ENCODE measurements around the gene TM6SF1.
"Not testable (repeated sequence)": the region's sequence is repeated elsewhere in the genome, so short reads cannot be mapped to it uniquely, and the experiment has no call there.

The TM6SF1 gene

GRCh38 chr15:83106994-83107840, at the start of gene TM6SF1:
TSS of gene TM6SF1 (plus strand) at chr15:83107645. CDS start at chr15:83107681, 36 bp downstream.
- DNase-seq, result peak; percentile 63

GRCh38 chr15:83057696-83058376, 49.6 kb upstream of the TM6SF1 start:
- DNase-seq, result no peak

GRCh38 chr15:83061680-83062079, 45.8 kb upstream of the TM6SF1 start:
- peak; percentile 36 for DNase-seq

GRCh38 chr15:83062768-83063180, 44.7 kb upstream of the TM6SF1 start:
- no peak for DNase-seq

GRCh38 chr15:83063551-83063950, 43.9 kb upstream of the TM6SF1 start:
- DNase-seq, result no peak

GRCh38 chr15:83064859-83065258, 42.6 kb upstream of the TM6SF1 start:
- no peak for DNase-seq

GRCh38 chr15:83065431-83065830, 42.0 kb upstream of the TM6SF1 start:
- DNase-seq, result no peak

- peak; percentile 25 for DNase-seq
Measured at GRCh38 chr15:83066034-83066733, 41.3 kb upstream of the TM6SF1 start.

- peak; percentile 93 for DNase-seq
Measured at GRCh38 chr15:83066734-83067637, 40.5 kb upstream of the TM6SF1 start, which contains the start of gene BTBD1. TSS of gene BTBD1 (minus strand) at chr15:83067252. CDS start at chr15:83067151, 101 bp downstream.

- DNase-seq, result no peak
Measured at GRCh38 chr15:83067638-83067962, 39.8 kb upstream of the TM6SF1 start.

GRCh38 chr15:83068054-83068453, 39.4 kb upstream of the TM6SF1 start:
- no peak for DNase-seq

- DNase-seq, result peak; percentile 16
Measured at GRCh38 chr15:83069211-83069642, 38.2 kb upstream of the TM6SF1 start.

GRCh38 chr15:83077491-83078230, 29.8 kb upstream of the TM6SF1 start:
- DNase-seq, result no peak

GRCh38 chr15:83078712-83079111, 28.7 kb upstream of the TM6SF1 start:
- DNase-seq, result peak; percentile 30

- DNase-seq, result no peak
Measured at GRCh38 chr15:83081256-83082014, 26.0 kb upstream of the TM6SF1 start.

- no peak for DNase-seq
Measured at GRCh38 chr15:83082730-83083386, 24.6 kb upstream of the TM6SF1 start.

GRCh38 chr15:83085461-83085860, 22.0 kb upstream of the TM6SF1 start:
- not testable (repeated sequence) for DNase-seq

GRCh38 chr15:83085864-83086552, 21.4 kb upstream of the TM6SF1 start:
- not testable (repeated sequence) for DNase-seq

GRCh38 chr15:83087576-83087975, 19.9 kb upstream of the TM6SF1 start:
- no peak for DNase-seq

- DNase-seq, result no peak
Measured at GRCh38 chr15:83088876-83089275, 18.6 kb upstream of the TM6SF1 start.

Data from NCI-H69 (cell line).